Spinal cord (tissue), 10 donors: ENCODE data around the gene CHSY3. TPM values are rescaled to one million over a fixed set of nuclear protein-coding genes. Genes with fewer than 3 reads are reported as not detected.

Experiments
- DNase-seq, 6 donors: peaks; one replicate each; pipeline versions ENCODE4 v3.0.0 to v3.0.0-alpha.2; 2013 to 2015; ENCODE audit warnings: low spot score in 6 of 6, low read depth in 4 of 6
- H3K27ac ChIP-seq: one replicate; pipeline ENCODE4 v1.5.1; 2013; ENCODE audit warnings: low read depth, low read length, control low read depth
- H3K27me3 ChIP-seq: one replicate; pipeline ENCODE4 v1.6.1; 2013; ENCODE audit warnings: low read length; ENCODE audit not compliant: control insufficient read depth, insufficient read depth
- H3K36me3 ChIP-seq: one replicate; pipeline ENCODE4 v1.6.1; 2013; ENCODE audit warnings: low read length; ENCODE audit not compliant: control insufficient read depth, insufficient read depth
- H3K4me1 ChIP-seq: one replicate; pipeline ENCODE4 v1.6.1; 2013; ENCODE audit warnings: low read length; ENCODE audit not compliant: control insufficient read depth, insufficient read depth
- H3K4me3 ChIP-seq: one replicate; pipeline ENCODE4 v1.5.1; 2013; ENCODE audit warnings: low read depth, low read length, control low read depth
- H3K9me3 ChIP-seq: one replicate; pipeline ENCODE4 v1.6.1; 2013; ENCODE audit warnings: low read length; ENCODE audit not compliant: control insufficient read depth, insufficient read depth
- WGBS: methylation state at CpG from one replicate; pipeline ENCODE4 v1.1.5; 2013; ENCODE audit warnings: missing lambda C conversion rate; ENCODE audit not compliant: insufficient coverage; 5-methylcytosine and 5-hydroxymethylcytosine counted together
- polyA plus RNA-seq, 2 donors: library from polyadenylated mRNA; unstranded; fragments of 120-200 nt; gene quantifications; one replicate each; pipeline ENCODE4 v1.2.1, GENCODE V29; 2013; ENCODE audit not compliant: insufficient read length in 2 of 2
- total RNA-seq, 2 donors: library from RNA; depleted of rRNA in 1 of 2; stranded (reverse); fragments of 120-200 nt in 1 of 2; fragments of >200 nt in 1 of 2; gene quantifications; one replicate each; pipeline versions ENCODE4 v1.2.3 to v1.2.4, GENCODE V29; 2013 to 2014
- donor health status: healthy.

The CHSY3 gene
- total and polyA plus RNA-seq, 4 donors: 4.3 to 13.7 (median 8.2) TPM

- Histone ChIP-seq H3K27me3 (no peaks in the 10 kb centered on the region), H3K4me1 (no peaks in the 10 kb centered on the region), H3K36me3 (no peaks in the 10 kb centered on the region), H3K4me3 (no peak overlapping the region), H3K27ac (no peak overlapping the region), H3K9me3 (peaks cover 3% of the 10 kb centered on the region)
- no CpG with 5 or more reads among the region's 2 CpGs for WGBS
- DNase-seq: no peak
Measured at GRCh38 chr5:130151239-130151638, 247.0 kb downstream of the CHSY3 start.

GRCh38 chr5:130155345-130156011 lies 251.2 kb downstream of the CHSY3 start:
- WGBS: 19% methylated on average over 2 of the region's 5 CpGs
- H3K9me3 ChIP-seq: no peaks in the 10 kb centered on the region
- H3K4me1 ChIP-seq: no peaks in the 10 kb centered on the region
- no peaks in the 10 kb centered on the region for H3K27me3 ChIP-seq
- H3K27ac ChIP-seq: no peak overlapping the region
- DNase-seq: peak in 2 of 6 donors; percentile 57 to 85
- no peak overlapping the region for H3K4me3 ChIP-seq
- H3K36me3 ChIP-seq: no peaks in the 10 kb centered on the region

- Histone ChIP-seq H3K9me3 (no peaks in the 10 kb centered on the region), H3K27me3 (no peaks in the 10 kb centered on the region), H3K36me3 (no peaks in the 10 kb centered on the region), H3K27ac (no peak overlapping the region), H3K4me1 (no peaks in the 10 kb centered on the region), H3K4me3 (no peak overlapping the region)
- WGBS: no CpG with 5 or more reads among the region's 3 CpGs
- no peak for DNase-seq
Measured at GRCh38 chr5:130158036-130158435, 253.8 kb downstream of the CHSY3 start.

- Histone ChIP-seq H3K36me3 (no peaks in the 10 kb centered on the region), H3K4me3 (no peak overlapping the region), H3K4me1 (no peaks in the 10 kb centered on the region), H3K9me3 (no peaks in the 10 kb centered on the region), H3K27me3 (no peaks in the 10 kb centered on the region), H3K27ac (no peak overlapping the region)
- WGBS: no CpG with 5 or more reads among the region's 3 CpGs
- DNase-seq: peak in 1 of 6 donors; percentile 87
Measured at GRCh38 chr5:130159968-130160367, 255.7 kb downstream of the CHSY3 start.

GRCh38 chr5:130164966-130165365 lies 260.7 kb downstream of the CHSY3 start:
- H3K27ac ChIP-seq: no peak overlapping the region
- 71% methylated on average over 2 of the region's 3 CpGs for WGBS
- no peaks in the 10 kb centered on the region for H3K4me1 ChIP-seq

GRCh38 chr5:130166839-130167490 lies 262.7 kb downstream of the CHSY3 start:
- Histone ChIP-seq H3K4me1 (no peaks in the 10 kb centered on the region), H3K9me3 (no peaks in the 10 kb centered on the region), H3K4me3 (no peak overlapping the region), H3K27ac (no peak overlapping the region), H3K36me3 (no peaks in the 10 kb centered on the region), H3K27me3 (no peaks in the 10 kb centered on the region)
- DNase-seq: no peak
- no CpG with 5 or more reads among the region's 1 CpG for WGBS

More at GRCh38 chr5:130164966-130165365, 260.7 kb downstream of the CHSY3 start:
- no peak for DNase-seq
- Histone ChIP-seq H3K4me3 (no peak overlapping the region), H3K27me3 (no peaks in the 10 kb centered on the region), H3K36me3 (no peaks in the 10 kb centered on the region), H3K9me3 (no peaks in the 10 kb centered on the region)

- Histone ChIP-seq H3K27me3 (no peaks in the 10 kb centered on the region), H3K27ac (no peak overlapping the region), H3K9me3 (no peaks in the 10 kb centered on the region), H3K36me3 (no peaks in the 10 kb centered on the region), H3K4me3 (no peak overlapping the region), H3K4me1 (no peaks in the 10 kb centered on the region)
- DNase-seq: peak in 2 of 6 donors; percentile 35 to 87
- WGBS: no CpG with 5 or more reads among the region's 4 CpGs
Measured at GRCh38 chr5:130168211-130168610, 263.9 kb downstream of the CHSY3 start.

- no peak for DNase-seq
- Histone ChIP-seq H3K4me3 (no peak overlapping the region), H3K9me3 (no peaks in the 10 kb centered on the region), H3K27me3 (no peaks in the 10 kb centered on the region), H3K36me3 (no peaks in the 10 kb centered on the region), H3K4me1 (no peaks in the 10 kb centered on the region), H3K27ac (no peak overlapping the region)
Measured at GRCh38 chr5:130171699-130172098, 267.4 kb downstream of the CHSY3 start.

- H3K9me3 ChIP-seq: no peaks in the 10 kb centered on the region
- H3K4me3 ChIP-seq: no peak overlapping the region
- no peaks in the 10 kb centered on the region for H3K27me3 ChIP-seq
- no peaks in the 10 kb centered on the region for H3K36me3 ChIP-seq
- WGBS: no CpG with 5 or more reads among the region's 7 CpGs
- H3K4me1 ChIP-seq: no peaks in the 10 kb centered on the region
- no peak for DNase-seq
- no peak overlapping the region for H3K27ac ChIP-seq
Measured at GRCh38 chr5:130183115-130183514, 278.9 kb downstream of the CHSY3 start.

- H3K27ac ChIP-seq: no peak overlapping the region
- DNase-seq: no peak
- no peaks in the 10 kb centered on the region for H3K4me1 ChIP-seq
- no peaks in the 10 kb centered on the region for H3K9me3 ChIP-seq
- WGBS: 100% methylated on average over 3 of the region's 4 CpGs
- H3K4me3 ChIP-seq: no peak overlapping the region
- no peaks in the 10 kb centered on the region for H3K27me3 ChIP-seq
- no peaks in the 10 kb centered on the region for H3K36me3 ChIP-seq
Measured at GRCh38 chr5:130189961-130190360, 285.7 kb downstream of the CHSY3 start.
